WTC11 (cell line): ENCODE results near the gene ARHGAP45.

ENCODE experiments used
- CBFB ChIP-seq: sonication (generic); formaldehyde crosslinking; IDR thresholded peaks from 2 replicates; pipeline ENCODE4 v1.8.1; 2022; ENCODE audit warnings: mild to moderate bottlenecking, low read depth, missing genetic modification reagents
- CREM ChIP-seq: sonication (generic); formaldehyde crosslinking; IDR thresholded peaks from 2 replicates; pipeline ENCODE4 v1.8.1; 2022; ENCODE audit warnings: mild to moderate bottlenecking, missing genetic modification reagents, moderate library complexity
- CTCF ChIP-seq: fragments of 200-600 bp; IDR thresholded peaks from 2 replicates; pipeline ENCODE4 v1.8.0; 2022; ENCODE audit warnings: antibody characterized with exemption
- NR2C2 ChIP-seq: sonication (generic); formaldehyde crosslinking; IDR thresholded peaks from 2 replicates; pipeline ENCODE4 v1.8.0; 2022; ENCODE audit warnings: mild to moderate bottlenecking, missing genetic modification reagents
- ZNF263 ChIP-seq: sonication (generic); formaldehyde crosslinking; IDR thresholded peaks from 2 replicates; pipeline ENCODE4 v1.8.1; 2022; ENCODE audit warnings: low read depth, mild to moderate bottlenecking, moderate library complexity, missing genetic modification reagents
- ZNF416 ChIP-seq: fragments of 250-450 bp; sonication (Bioruptor Pico); IDR thresholded peaks from 2 replicates; pipeline ENCODE4 v1.9.0; 2021; ENCODE audit warnings: mild to moderate bottlenecking, inconsistent platforms
- ZNF671 ChIP-seq: fragments of 250-450 bp; sonication (Bioruptor Pico); IDR thresholded peaks from 2 replicates; pipeline ENCODE4 v1.8.0; 2021; ENCODE audit warnings: mild to moderate bottlenecking
- TF ChIP-seq, protein P1 (sequence below): sonication (generic); formaldehyde crosslinking; IDR thresholded peaks from 2 replicates; pipeline ENCODE4 v1.8.1; 2022; ENCODE audit warnings: low read depth, mild to moderate bottlenecking, moderate library complexity, missing genetic modification reagents, borderline replicate concordance
- TF ChIP-seq, protein P2 (sequence below): sonication (generic); formaldehyde crosslinking; IDR thresholded peaks from 2 replicates; pipeline ENCODE4 v1.8.0; 2022; ENCODE audit warnings: mild to moderate bottlenecking, missing genetic modification reagents
- TF ChIP-seq, protein P3 (sequence below): sonication (generic); formaldehyde crosslinking; IDR thresholded peaks from 2 replicates; pipeline ENCODE4 v1.8.1; 2023; ENCODE audit warnings: mild to moderate bottlenecking, missing genetic modification reagents, borderline replicate concordance
- TF ChIP-seq, protein P4 (sequence below): sonication (generic); formaldehyde crosslinking; IDR thresholded peaks from 2 replicates; pipeline ENCODE4 v1.8.1; 2023; ENCODE audit warnings: mild to moderate bottlenecking, missing genetic modification reagents

GRCh38 chr19:1041835-1042685, 24.9 kb upstream of the ARHGAP45 start:
- TF ChIP-seq, protein P1, sequence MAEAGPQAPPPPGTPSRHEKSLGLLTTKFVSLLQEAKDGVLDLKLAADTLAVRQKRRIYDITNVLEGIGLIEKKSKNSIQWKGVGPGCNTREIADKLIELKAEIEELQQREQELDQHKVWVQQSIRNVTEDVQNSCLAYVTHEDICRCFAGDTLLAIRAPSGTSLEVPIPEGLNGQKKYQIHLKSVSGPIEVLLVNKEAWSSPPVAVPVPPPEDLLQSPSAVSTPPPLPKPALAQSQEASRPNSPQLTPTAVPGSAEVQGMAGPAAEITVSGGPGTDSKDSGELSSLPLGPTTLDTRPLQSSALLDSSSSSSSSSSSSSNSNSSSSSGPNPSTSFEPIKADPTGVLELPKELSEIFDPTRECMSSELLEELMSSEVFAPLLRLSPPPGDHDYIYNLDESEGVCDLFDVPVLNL (CRISPR knock-in tag): no peak
- TF ChIP-seq CTCF (no peak), ZNF671 (CRISPR knock-in tag) (no peak), CBFB (CRISPR knock-in tag) (no peak), ZNF416 (CRISPR knock-in tag) (no peak), CREM (CRISPR knock-in tag) (no peak), NR2C2 (CRISPR knock-in tag) (no peak), ZNF263 (CRISPR knock-in tag) (no peak)
- TF ChIP-seq, protein P2, sequence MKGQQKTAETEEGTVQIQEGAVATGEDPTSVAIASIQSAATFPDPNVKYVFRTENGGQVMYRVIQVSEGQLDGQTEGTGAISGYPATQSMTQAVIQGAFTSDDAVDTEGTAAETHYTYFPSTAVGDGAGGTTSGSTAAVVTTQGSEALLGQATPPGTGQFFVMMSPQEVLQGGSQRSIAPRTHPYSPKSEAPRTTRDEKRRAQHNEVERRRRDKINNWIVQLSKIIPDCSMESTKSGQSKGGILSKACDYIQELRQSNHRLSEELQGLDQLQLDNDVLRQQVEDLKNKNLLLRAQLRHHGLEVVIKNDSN (CRISPR knock-in tag): no peak
- TF ChIP-seq, protein P3, sequence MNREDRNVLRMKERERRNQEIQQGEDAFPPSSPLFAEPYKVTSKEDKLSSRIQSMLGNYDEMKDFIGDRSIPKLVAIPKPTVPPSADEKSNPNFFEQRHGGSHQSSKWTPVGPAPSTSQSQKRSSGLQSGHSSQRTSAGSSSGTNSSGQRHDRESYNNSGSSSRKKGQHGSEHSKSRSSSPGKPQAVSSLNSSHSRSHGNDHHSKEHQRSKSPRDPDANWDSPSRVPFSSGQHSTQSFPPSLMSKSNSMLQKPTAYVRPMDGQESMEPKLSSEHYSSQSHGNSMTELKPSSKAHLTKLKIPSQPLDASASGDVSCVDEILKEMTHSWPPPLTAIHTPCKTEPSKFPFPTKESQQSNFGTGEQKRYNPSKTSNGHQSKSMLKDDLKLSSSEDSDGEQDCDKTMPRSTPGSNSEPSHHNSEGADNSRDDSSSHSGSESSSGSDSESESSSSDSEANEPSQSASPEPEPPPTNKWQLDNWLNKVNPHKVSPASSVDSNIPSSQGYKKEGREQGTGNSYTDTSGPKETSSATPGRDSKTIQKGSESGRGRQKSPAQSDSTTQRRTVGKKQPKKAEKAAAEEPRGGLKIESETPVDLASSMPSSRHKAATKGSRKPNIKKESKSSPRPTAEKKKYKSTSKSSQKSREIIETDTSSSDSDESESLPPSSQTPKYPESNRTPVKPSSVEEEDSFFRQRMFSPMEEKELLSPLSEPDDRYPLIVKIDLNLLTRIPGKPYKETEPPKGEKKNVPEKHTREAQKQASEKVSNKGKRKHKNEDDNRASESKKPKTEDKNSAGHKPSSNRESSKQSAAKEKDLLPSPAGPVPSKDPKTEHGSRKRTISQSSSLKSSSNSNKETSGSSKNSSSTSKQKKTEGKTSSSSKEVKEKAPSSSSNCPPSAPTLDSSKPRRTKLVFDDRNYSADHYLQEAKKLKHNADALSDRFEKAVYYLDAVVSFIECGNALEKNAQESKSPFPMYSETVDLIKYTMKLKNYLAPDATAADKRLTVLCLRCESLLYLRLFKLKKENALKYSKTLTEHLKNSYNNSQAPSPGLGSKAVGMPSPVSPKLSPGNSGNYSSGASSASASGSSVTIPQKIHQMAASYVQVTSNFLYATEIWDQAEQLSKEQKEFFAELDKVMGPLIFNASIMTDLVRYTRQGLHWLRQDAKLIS (CRISPR knock-in tag): no peak
- TF ChIP-seq, protein P4, sequence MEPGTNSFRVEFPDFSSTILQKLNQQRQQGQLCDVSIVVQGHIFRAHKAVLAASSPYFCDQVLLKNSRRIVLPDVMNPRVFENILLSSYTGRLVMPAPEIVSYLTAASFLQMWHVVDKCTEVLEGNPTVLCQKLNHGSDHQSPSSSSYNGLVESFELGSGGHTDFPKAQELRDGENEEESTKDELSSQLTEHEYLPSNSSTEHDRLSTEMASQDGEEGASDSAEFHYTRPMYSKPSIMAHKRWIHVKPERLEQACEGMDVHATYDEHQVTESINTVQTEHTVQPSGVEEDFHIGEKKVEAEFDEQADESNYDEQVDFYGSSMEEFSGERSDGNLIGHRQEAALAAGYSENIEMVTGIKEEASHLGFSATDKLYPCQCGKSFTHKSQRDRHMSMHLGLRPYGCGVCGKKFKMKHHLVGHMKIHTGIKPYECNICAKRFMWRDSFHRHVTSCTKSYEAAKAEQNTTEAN (CRISPR knock-in tag): no peak
